UCSD-AML1 (cell line): ENCODE measurements around the gene HRAS.

ENCODE experiments used
- DNase-seq: peaks from one replicate; lab custom pipeline; 2025; ENCODE audit not compliant: unreplicated experiment; lab: John Stamatoyannopoulos, UW

The HRAS gene

DNA sequence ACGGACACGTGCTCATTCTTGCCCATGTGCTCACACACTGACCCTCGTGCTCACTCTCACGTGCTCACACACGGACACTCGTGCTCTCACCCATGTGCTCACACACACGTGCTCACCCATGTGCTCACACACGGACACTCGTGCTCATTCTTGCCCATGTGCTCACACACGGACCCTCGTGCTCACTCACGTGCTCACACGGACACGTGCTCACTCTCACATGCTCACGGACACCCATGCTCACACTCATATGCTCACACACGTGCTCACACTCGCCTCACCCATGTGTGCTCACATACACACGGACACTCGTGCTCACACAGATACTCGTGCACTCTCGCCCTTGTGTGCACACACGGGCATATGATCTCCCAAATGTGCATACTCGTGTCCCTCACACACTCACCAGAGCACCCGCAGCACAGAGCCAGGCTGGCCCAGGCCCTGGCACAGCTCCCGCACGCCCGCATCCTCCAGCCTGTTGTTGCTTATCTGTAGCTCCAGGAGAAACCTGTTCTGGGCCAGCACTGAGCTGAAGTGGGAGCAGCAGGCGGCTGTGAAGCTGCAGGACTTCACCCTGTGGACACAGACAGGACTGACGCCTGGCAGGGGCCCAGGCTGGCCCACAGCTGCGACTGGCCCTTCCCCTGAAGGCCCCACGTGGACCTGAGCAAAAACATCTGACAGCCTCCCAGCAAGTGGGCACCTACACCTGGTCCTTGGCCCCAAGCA lies 37.6 kb downstream of the HRAS start:
- DNase-seq, result no peak

DNA sequence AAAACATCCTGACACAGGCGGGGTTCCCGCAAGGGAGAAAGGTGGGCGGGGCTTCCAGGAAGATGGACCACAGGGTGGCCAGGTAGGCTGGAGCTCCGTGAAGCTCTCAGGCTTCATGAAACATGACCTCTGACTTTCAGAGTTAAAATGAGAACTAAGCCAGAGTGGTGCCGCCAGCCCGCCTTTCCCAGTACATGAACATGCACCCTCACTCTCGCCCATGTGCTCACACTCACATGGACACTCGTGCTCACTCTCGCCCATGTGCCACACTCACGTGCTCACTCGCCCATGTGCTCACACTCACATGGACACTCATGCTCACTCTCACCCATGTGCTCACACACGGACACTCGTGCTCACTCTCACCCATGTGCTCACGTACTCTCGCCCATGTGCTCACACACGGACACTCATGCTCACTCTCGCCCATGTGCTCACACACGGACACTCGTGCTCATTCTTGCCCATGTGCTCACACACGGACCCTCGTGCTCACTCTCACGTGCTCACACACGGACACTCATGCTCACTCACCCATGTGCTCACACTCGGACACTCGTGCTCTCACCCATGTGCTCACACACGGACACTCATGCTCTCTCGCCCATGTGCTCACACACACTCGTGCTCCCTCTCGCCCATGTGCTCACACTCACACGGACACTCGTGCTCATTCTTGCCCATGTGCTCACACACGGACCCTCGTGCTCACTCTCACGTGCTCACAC lies 38.4 kb downstream of the HRAS start:
- DNase-seq, result no peak

DNA sequence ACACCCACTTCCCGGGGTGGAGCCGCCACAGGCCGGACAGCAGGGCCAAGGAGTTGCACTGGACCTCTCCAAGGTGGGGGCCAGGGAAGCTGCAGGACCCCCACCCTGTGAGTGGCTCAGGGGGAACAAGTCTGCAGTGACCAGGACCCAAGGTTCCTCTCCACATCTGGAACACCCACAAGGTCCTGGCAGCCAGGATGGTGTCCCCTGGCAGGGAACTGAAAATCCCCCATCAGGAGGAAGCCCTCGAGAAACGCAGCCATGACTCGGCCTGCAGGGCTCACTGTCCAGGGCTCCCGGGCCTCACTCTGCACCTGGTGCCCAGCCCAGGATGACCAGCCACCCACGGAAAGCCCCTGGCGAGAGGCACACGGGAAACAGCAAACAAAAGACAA lies 39.8 kb downstream of the HRAS start:
- no peak for DNase-seq

DNA sequence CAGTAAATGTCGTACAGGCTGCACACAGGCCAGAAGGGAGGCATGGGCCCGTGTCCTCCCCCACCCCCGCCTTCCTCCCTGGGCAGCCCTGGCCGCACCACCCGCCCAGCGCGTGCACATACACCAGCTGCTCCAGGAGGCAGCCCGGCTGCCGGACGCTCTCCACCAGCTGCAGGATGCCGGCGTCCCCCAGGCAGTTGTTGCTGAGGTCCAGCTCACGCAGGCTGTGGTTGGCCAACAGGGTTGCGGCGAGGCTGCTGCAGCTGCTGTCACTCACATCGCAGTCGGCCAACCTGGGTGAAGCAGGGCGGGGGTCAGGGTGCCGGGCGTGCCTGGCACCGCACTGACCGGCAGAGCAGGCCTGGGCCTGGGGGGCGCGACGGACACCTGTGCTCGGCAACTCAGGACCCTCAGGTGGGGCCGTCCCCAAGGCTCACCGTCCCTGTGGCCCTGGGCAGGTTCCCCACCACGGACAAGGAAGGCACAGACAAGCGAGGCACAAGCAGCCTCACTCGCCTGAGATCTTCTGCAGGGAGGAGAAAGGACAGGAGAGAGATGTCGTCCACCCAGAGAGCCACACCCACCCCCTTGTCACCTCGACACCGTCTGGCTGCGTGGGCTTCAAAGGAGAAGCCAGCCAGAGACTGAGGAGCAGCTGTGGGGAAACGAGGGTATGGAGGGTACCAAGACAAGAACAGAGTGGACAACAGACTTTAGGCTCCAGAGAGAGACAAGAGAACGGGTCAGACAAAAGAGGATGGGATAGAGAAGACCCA lies 40.4 kb downstream of the HRAS start:
- no peak for DNase-seq

DNA sequence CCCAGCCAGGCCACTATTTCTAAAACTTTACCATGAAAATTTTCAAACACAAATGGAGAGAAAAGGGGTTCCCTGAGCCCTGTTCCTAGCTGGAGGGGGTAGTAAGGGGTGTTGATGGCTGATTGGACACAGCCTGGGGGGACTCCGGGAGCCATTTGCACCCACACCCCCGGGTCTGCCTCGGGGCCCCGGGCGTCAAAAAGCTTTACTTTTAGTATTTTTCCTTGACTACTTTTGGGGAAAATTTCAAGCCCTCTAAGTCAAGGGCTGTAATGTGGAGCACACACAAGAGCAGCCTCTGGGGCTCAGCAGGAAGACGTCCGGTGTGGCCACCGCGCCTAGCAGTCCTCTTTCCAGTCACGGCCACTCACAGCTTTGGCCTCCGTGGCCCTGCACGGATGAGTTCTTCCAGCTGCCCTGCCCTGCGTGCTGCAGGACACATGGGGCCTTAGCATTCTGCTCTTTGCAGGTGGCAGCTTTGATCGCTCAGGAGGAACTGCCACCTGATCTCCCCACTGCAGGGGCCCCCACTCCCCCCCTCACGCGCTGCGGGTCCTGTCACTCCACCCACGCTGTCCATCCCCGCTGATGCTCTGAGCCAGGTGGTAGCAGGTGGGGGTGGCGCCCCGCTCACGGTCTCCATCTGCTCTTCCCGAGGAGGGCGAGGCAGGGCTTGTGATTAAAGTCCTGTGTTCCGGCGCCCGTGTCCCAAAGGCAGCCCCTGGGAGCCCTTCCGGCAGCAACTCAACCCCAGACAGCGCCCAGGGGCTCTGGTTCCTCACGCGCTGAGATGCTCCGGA lies 42.7 kb downstream of the HRAS start:
- no peak for DNase-seq

GRCh38 chr11:491358-491757 lies 44.0 kb downstream of the HRAS start:
- no peak for DNase-seq

- DNase-seq, result no peak
These were observed 44.5 kb downstream of the HRAS start for GRCh38 chr11:490930-491260.

DNA sequence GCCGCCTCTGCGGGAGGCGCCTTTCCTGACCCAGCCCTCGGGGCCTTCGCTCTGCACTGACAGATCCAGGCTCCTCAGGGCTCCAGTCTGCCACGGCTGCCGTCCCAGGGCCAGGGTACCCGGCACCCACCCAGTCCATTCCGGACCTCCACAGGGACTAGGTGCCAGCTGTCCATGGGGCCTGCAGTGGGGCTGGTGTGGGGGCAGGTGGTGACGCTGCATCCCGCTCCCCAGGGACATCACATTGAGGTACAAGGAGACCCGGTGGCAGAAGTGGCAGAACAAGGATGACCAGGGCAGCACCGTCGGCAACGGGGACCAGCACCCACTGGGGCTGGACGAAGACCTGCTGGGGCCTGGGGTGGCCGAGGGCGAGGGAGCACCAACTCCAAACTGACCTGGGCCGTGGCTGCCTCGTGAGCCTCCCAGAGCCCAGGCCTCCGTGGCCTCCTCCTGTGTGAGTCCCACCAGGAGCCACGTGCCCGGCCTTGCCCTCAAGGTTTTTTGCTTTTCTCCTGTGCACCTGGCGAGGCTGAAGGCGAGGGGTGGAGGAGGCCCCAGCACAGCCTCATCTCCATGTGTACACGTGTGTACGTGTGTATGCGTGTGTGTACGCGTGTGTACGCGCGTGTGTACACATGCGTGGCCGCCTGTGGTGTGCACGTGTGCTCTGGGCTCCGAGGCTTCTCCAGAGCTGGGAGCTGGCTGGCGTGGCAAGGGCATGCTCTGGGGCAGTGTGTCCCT lies 45.0 kb downstream of the HRAS start:
- DNase-seq, result no peak

GRCh38 chr11:489610-490185 lies 45.7 kb downstream of the HRAS start:
- no peak for DNase-seq

DNA sequence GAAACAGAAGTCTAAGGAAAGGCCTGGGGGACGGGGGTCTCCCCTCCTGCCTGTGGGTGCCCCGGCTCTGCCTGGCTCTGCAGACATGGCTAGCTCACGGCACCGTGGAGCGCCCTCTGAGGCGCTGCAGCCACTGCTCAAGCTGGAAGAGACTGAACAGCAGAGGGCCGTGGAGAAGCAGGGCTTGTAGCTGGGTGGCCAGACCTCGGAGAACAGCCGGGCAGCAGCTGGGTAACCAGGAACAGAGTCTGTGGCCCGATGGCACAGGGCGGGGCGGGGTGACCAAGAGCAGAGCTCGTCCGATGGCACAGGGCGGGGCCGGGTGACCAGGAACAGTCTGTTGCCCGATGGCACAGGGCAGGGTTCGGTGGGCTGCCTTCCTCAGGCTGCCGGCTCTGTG lies 46.4 kb downstream of the HRAS start:
- no peak for DNase-seq

DNA sequence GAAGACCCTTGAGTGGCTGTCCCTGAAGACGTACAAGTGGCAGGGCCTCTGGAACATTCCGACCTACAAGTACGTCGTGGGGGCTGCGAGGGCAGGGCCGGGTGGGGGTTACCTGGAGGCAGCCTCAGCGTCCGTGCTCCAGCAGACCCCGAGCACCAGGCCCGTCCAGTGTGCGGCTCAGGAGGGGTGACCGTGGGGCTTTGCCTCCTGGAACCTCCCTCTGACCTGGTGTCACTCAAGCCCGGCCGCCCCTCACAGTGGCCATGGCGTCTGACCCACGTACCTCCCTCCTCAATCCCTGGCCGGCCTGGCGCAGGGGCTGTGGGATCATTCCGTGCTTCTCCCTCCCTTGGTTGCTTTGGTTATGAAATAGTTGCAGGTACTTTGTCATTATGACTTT lies 46.8 kb downstream of the HRAS start:
- DNase-seq, result no peak

- no peak for DNase-seq
These were observed 47.3 kb downstream of the HRAS start for GRCh38 chr11:488062-488461.

- DNase-seq, result no peak
These were observed 47.8 kb downstream of the HRAS start for GRCh38 chr11:487571-488021.

GRCh38 chr11:486189-486588 lies 49.2 kb downstream of the HRAS start:
- DNase-seq, result no peak

DNA sequence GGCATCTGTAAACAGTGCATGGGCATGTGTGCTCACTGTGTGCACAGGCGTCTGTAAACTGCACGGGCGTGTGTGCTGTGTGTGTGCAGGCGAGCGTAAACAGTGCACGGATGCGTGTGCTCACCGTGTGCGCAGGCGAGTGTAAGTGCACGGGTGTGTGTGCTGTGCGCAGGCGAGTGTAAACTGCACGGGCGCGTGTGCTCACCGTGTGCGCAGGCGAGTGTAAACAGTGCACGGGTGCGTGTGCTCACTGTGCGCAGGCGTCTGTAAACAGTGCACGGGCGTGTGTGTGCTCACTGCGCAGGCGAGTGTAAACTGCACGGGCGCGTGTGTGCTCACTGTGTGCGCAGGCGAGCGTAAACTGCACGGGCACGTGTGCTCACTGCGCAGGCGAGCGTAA lies 50.8 kb downstream of the HRAS start:
- no peak for DNase-seq
